BLaER1 (cell line): ENCODE measurements around the gene XPO4.

ENCODE experiments used
- H3K27ac ChIP-seq: shearing (Covaris generic); formaldehyde crosslinking; 2 replicates; pipeline ENCODE4 v1.8.1; 2022
- H3K27me3 ChIP-seq: shearing (Covaris generic); formaldehyde crosslinking; 2 replicates; pipeline ENCODE4 v1.8.1; 2022
- H3K36me3 ChIP-seq: shearing (Covaris generic); formaldehyde crosslinking; 2 replicates; pipeline ENCODE4 v1.8.1; 2022
- H3K4me1 ChIP-seq: shearing (Covaris generic); formaldehyde crosslinking; 2 replicates; pipeline ENCODE4 v1.8.1; 2022
- H3K4me2 ChIP-seq: shearing (Covaris generic); formaldehyde crosslinking; 2 replicates; pipeline ENCODE4 v1.8.1; 2022
- H3K4me3 ChIP-seq: shearing (Covaris generic); formaldehyde crosslinking; 2 replicates; pipeline ENCODE4 v1.8.1; 2022
- H3K9ac ChIP-seq: shearing (Covaris generic); formaldehyde crosslinking; 2 replicates; pipeline ENCODE4 v1.8.1; 2022
- H3K9me3 ChIP-seq: shearing (Covaris generic); formaldehyde crosslinking; 2 replicates; pipeline ENCODE4 v1.8.1; 2022
- H4K20me1 ChIP-seq: shearing (Covaris generic); formaldehyde crosslinking; 2 replicates; pipeline ENCODE4 v1.8.1; 2022
- Cebpa-rat ChIP-seq: shearing (Covaris generic); IDR thresholded peaks from 2 replicates; pipeline ENCODE4 v1.8.1; 2022

Gene XPO4

DNA sequence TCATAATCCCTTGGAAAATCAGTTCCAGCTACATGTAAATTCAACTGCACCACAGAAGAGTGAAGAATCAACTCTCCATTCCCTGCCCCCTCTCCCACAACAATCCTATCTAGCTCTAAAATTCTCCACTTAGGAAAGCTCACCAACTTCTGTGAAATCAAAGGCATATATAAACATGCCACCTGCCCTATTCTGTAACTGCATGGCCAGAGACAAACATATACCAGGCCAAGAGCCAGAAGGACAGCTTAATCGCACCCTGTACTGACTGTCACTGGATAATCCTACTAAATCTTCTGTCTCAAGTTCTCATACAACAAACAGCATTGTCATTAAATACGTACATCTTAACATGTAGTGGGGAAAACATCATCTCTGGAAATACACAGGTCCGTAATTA is 70.6 kb downstream of the XPO4 start:
- H3K27me3 ChIP-seq: no peaks in the 10 kb centered on the region
- peaks cover 37% of the 10 kb centered on the region for H3K36me3 ChIP-seq
- no peak overlapping the region for H3K9ac ChIP-seq
- TF ChIP-seq Cebpa-rat: no peak
- H3K4me2 ChIP-seq: no peak overlapping the region
- no peak overlapping the region for H3K27ac ChIP-seq
- H3K9me3 ChIP-seq: no peaks in the 10 kb centered on the region
- H4K20me1 ChIP-seq: 0 out of 2 replicates have a peak, but pooled peaks cover 20% of the 10 kb centered on the region
- H3K4me3 ChIP-seq: no peak overlapping the region
- peaks cover 3% of the 10 kb centered on the region; the same call in 1 of the 2 replicates for H3K4me1 ChIP-seq

DNA sequence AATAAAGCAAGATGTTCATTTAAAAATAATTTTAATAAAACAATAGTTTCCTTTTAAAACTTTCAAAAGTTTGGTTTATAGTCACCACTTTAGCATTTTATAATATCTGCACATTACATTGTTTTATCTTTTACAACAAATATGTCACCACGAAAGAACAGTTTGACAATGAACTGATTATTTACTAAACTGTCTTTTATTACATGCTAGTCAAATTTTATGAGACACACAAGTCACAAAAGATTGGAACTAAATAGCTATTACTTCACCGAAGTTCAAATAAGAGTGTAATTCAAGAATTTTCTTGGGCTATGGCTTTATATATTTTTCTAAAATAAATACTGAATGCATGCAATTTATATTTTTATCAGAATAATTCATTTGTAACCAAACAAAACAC is 71.3 kb downstream of the XPO4 start:
- no peak overlapping the region for H3K27ac ChIP-seq
- peaks cover 20% of the 10 kb centered on the region; the same call in 1 of the 2 replicates for H4K20me1 ChIP-seq
- no peak overlapping the region for H3K4me3 ChIP-seq
- no peak for TF ChIP-seq Cebpa-rat
- no peak overlapping the region for H3K4me2 ChIP-seq
- H3K9me3 ChIP-seq: no peaks in the 10 kb centered on the region
- H3K4me1 ChIP-seq: peaks cover 5% of the 10 kb centered on the region
- peaks cover 30% of the 10 kb centered on the region for H3K36me3 ChIP-seq
- no peak overlapping the region for H3K9ac ChIP-seq
- H3K27me3 ChIP-seq: no peaks in the 10 kb centered on the region

- Histone ChIP-seq H3K4me1 (peaks cover 21% of the 10 kb centered on the region), H3K36me3 (peaks cover 13% of the 10 kb centered on the region), H3K4me3 (no peak overlapping the region), H4K20me1 (peaks cover 16% of the 10 kb centered on the region; the same call in 1 of the 2 replicates), H3K27me3 (no peaks in the 10 kb centered on the region), H3K27ac (no peak overlapping the region), H3K9me3 (no peaks in the 10 kb centered on the region), H3K9ac (no peak overlapping the region), H3K4me2 (peak overlapping the region; percentile 61)
- no peak for TF ChIP-seq Cebpa-rat
Observed at GRCh38 chr13:20828539-20829364, 73.8 kb downstream of the XPO4 start.

- Histone ChIP-seq H3K4me3 (no peak overlapping the region), H3K4me1 (peaks cover 21% of the 10 kb centered on the region), H4K20me1 (peaks cover 4% of the 10 kb centered on the region; the same call in 1 of the 2 replicates), H3K27ac (no peak overlapping the region), H3K9me3 (no peaks in the 10 kb centered on the region), H3K36me3 (peaks cover 4% of the 10 kb centered on the region; the same call in 1 of the 2 replicates), H3K27me3 (no peaks in the 10 kb centered on the region), H3K9ac (no peak overlapping the region), H3K4me2 (no peak overlapping the region)
- TF ChIP-seq Cebpa-rat: no peak
Observed at GRCh38 chr13:20826843-20827560, 75.5 kb downstream of the XPO4 start.

- Histone ChIP-seq H3K9ac (no peak overlapping the region), H3K4me1 (peaks cover 21% of the 10 kb centered on the region), H3K36me3 (peaks cover 8% of the 10 kb centered on the region), H3K27me3 (no peaks in the 10 kb centered on the region), H3K9me3 (no peaks in the 10 kb centered on the region), H3K27ac (no peak overlapping the region), H3K4me2 (no peak overlapping the region), H3K4me3 (no peak overlapping the region), H4K20me1 (no peaks in the 10 kb centered on the region; the same call in 1 of the 2 replicates)
- no peak for TF ChIP-seq Cebpa-rat
Observed at GRCh38 chr13:20826301-20826700, 76.2 kb downstream of the XPO4 start.

GRCh38 chr13:20825477-20825875 is 77.1 kb downstream of the XPO4 start:
- peaks cover 8% of the 10 kb centered on the region for H3K36me3 ChIP-seq
- no peak overlapping the region for H3K27ac ChIP-seq

DNA sequence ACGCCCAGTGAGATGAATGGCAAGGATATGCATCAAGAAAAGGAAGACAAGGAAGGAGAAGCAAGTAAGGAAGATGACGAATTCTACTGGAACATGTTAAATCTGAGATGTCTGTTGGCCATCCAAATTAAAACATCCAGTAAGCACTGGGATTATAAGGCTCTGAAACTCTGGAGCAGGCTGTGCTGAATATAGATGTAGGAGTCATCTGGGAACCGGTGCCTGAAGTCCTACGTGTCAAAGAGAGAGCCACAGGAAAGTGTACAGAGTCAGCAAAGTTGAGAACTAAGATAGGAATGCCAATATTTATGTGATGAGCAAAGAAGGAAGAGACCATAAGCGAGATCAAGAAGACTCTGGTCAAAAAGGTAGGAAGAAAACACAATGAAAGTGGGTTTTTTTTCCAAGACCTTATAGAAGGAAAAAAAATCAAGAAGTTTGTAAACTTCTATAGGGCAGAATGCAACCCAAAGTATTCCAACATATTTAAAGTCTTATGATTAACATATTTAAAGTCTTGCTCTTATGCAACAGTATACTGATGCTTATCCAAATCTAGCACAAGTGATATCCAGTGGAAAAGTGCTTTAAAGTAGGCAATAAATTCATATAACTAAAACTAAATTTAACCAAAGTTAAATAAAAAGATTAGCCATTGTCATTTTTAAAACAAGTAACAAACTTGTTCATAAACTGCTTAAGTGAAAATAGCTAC is 77.6 kb downstream of the XPO4 start:
- Histone ChIP-seq H3K4me1 (peaks cover 21% of the 10 kb centered on the region), H3K9ac (no peak overlapping the region), H3K36me3 (peaks cover 13% of the 10 kb centered on the region), H4K20me1 (no peaks in the 10 kb centered on the region; the same call in 1 of the 2 replicates), H3K27me3 (no peaks in the 10 kb centered on the region), H3K9me3 (no peaks in the 10 kb centered on the region), H3K4me2 (no peak overlapping the region), H3K4me3 (no peak overlapping the region), H3K27ac (no peak overlapping the region)
- TF ChIP-seq Cebpa-rat: no peak

More at GRCh38 chr13:20825477-20825875, 77.1 kb downstream of the XPO4 start:
- no peaks in the 10 kb centered on the region; the same call in 1 of the 2 replicates for H4K20me1 ChIP-seq
- no peak overlapping the region for H3K4me3 ChIP-seq
- H3K9ac ChIP-seq: no peak overlapping the region
- TF ChIP-seq Cebpa-rat: no peak
- H3K4me1 ChIP-seq: peaks cover 21% of the 10 kb centered on the region
- H3K4me2 ChIP-seq: peak overlapping the region; percentile 33; the same call in 1 of the 2 replicates
- no peaks in the 10 kb centered on the region for H3K27me3 ChIP-seq
- H3K9me3 ChIP-seq: no peaks in the 10 kb centered on the region

- Histone ChIP-seq H3K4me2 (no peak overlapping the region), H4K20me1 (no peaks in the 10 kb centered on the region; the same call in 1 of the 2 replicates), H3K4me1 (peaks cover 18% of the 10 kb centered on the region), H3K36me3 (peaks cover 28% of the 10 kb centered on the region), H3K9me3 (no peaks in the 10 kb centered on the region), H3K9ac (no peak overlapping the region), H3K27me3 (no peaks in the 10 kb centered on the region), H3K27ac (no peak overlapping the region), H3K4me3 (no peak overlapping the region)
- no peak for TF ChIP-seq Cebpa-rat
Observed at GRCh38 chr13:20823071-20823470, 79.5 kb downstream of the XPO4 start.

DNA sequence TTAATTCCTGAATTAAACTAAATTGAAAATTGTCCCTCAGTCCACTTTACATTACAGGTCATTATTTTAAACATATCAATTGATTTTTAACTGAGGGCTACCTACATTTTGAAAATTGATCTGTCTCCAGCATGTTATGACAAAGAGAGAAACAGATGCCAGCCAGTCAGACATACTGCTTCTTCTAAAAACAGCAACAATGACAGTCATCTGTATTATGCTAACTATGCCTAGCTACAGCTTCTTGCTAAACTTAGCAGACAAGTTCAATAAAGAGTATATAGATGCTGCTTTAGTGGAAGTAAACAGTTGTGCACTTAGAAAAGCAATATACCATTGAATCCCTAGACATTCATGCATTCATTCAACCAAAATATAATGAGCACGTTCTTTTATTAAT is 80.1 kb downstream of the XPO4 start:
- H3K27me3 ChIP-seq: no peaks in the 10 kb centered on the region
- no peak overlapping the region for H3K4me2 ChIP-seq
- no peaks in the 10 kb centered on the region for H3K9me3 ChIP-seq
- peaks cover 18% of the 10 kb centered on the region for H3K4me1 ChIP-seq
- no peak overlapping the region for H3K4me3 ChIP-seq
- H3K9ac ChIP-seq: no peak overlapping the region
- no peaks in the 10 kb centered on the region; the same call in 1 of the 2 replicates for H4K20me1 ChIP-seq
- no peak for TF ChIP-seq Cebpa-rat
- no peak overlapping the region for H3K27ac ChIP-seq
- H3K36me3 ChIP-seq: peaks cover 34% of the 10 kb centered on the region
